SK-N-SH treated with all-trans-retinoic acid at 6 μM for 48 hours (cell line): ENCODE measurements around the gene KRT31.
"Not testable (repeated sequence)": the region's sequence is repeated elsewhere in the genome, so short reads cannot be mapped to it uniquely, and the experiment has no call there.

Source experiments
- CSDC2 ChIP-seq: fragments of 250-450 bp; sonication (Bioruptor Pico); IDR thresholded peaks from 2 replicates; pipeline ENCODE4 v1.5.0; 2020; ENCODE audit warnings: mild to moderate bottlenecking, moderate library complexity
- ESRRG ChIP-seq: fragments of 250-450 bp; sonication (Bioruptor Pico); IDR thresholded peaks from 2 replicates; pipeline ENCODE4 v1.6.1; 2021; ENCODE audit warnings: mild to moderate bottlenecking
- GLIS3 ChIP-seq: fragments of 250-450 bp; sonication (Bioruptor Pico); IDR thresholded peaks from 2 replicates; pipeline ENCODE4 v1.5.0; 2020; ENCODE audit warnings: mild to moderate bottlenecking, moderate library complexity
- PATZ1 ChIP-seq: fragments of 250-450 bp; sonication (Bioruptor Pico); IDR thresholded peaks from 2 replicates; pipeline ENCODE4 v1.8.0; 2020; ENCODE audit warnings: mild to moderate bottlenecking, moderate library complexity, borderline replicate concordance
- POU6F1 ChIP-seq: fragments of 250-450 bp; sonication (Bioruptor Pico); IDR thresholded peaks from 2 replicates; pipeline ENCODE4 v1.8.0; 2021; ENCODE audit warnings: low read depth, mild to moderate bottlenecking, moderate library complexity, borderline replicate concordance
- TOX ChIP-seq: fragments of 250-450 bp; sonication (Bioruptor Pico); IDR thresholded peaks from 2 replicates; pipeline ENCODE4 v1.8.0; 2021; ENCODE audit warnings: mild to moderate bottlenecking, moderate library complexity, borderline replicate concordance
- ZC3H10 ChIP-seq: fragments of 250-450 bp; sonication (Bioruptor Pico); IDR thresholded peaks from 2 replicates; pipeline ENCODE4 v1.5.1; 2021; ENCODE audit warnings: mild to moderate bottlenecking, moderate library complexity
- ZFP30 ChIP-seq: fragments of 450-650 bp; formaldehyde crosslinking; IDR thresholded peaks from 2 replicates; pipeline ENCODE4 v1.5.0; 2022; ENCODE audit warnings: mild to moderate bottlenecking, moderate library complexity
- ZNF70 ChIP-seq: fragments of 450-650 bp; formaldehyde crosslinking; IDR thresholded peaks from 2 replicates; pipeline ENCODE4 v1.5.0; 2020; ENCODE audit warnings: mild to moderate bottlenecking, moderate library complexity

DNA sequence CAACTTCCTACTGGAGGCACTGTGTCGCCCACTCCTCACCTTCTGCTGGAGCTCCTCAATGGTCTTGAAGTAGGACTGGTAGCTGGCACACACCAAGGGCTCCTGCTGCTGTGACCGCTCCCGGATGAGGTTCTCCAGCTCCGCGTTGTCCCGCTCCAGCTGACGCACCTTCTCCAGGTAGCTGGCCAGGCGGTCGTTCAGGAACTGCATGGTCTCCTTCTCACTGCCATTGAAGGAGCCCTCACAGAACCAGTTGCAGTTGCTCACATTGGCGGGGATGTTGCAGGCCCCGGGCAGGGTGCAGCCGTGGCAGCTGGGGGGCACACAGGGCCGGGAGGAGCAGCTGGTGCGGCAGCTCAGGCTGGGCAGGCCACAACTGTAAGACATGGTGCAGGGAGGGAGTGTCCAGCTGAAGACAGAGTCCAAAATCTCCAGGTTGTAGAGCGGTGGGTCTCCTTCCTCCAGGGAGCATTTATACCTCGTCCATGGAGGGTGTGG is 47.0 kb downstream of the KRT31 start, which contains the start of gene KRT33A:
- TF ChIP-seq ZFP30 (CRISPR knock-in tag); CSDC2; ZNF70; PATZ1 (CRISPR knock-in tag); ZC3H10 (CRISPR knock-in tag); GLIS3 (CRISPR knock-in tag); TOX; POU6F1 (CRISPR knock-in tag); ESRRG: not testable (repeated sequence)
